Measurements from ENCODE around the gene ABI1. TPM values are rescaled to one million over a fixed set of nuclear protein-coding genes. Genes with fewer than 3 reads are reported as not detected.
"Not testable (repeated sequence)": the region's sequence is repeated elsewhere in the genome, so short reads cannot be mapped to it uniquely, and the experiment has no call there.

Gene ABI1
- total RNA-seq, 2 experiments from 2014 or later, result 62.4 to 76.9 TPM

DNA sequence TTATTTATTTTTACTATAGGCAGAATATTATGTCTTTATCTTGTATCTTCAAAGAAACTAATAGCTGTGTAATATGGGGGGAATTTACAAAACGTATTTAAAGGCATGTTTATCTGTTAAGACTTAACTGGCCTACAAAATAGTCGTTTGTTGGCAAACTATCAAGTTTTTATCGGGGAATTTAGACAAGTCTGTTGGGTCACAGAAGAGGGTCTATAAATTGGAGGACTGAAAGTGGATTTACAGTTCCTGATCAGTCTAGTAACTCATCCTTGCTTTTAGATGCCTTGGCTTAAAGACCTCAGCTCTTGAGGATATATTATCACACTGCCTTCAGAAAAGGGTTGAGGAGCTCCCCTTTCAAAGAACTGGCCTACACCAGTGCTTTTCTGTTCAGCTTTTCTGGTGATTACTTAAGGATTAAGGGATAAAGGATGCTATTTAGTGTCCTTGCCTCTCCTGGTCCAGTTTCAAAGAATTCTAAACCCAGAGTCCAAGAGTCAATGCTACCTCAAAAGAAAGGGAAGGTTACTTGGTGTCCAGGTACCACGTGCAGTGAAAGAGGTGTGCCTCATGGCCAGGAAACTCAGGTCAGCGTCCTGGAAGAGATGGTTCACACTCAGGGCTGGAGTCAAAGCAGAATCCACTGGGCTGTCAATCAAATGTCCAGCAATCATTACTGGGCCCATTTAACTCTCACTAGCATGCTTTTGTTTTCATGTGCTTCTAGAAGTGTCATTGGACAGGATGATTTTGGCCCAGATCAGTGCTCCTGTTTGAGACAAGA lies 42.9 kb upstream of the ABI1 start:
- POLR2A ChIA-PET, result no interaction called here
- no peaks in the 10 kb centered on the region for H4K20me1 ChIP-seq (ENCODE audit: insufficient read depth, low read length)
- no TSS peak for BruUV-seq (replicated peaks)
- H3K9me3 ChIP-seq (ENCODE audit: low read length), result no peaks in the 10 kb centered on the region
- no peak overlapping the region for H2AFZ ChIP-seq (ENCODE audit: low read length)
- TF ChIP-seq, protein P1, sequence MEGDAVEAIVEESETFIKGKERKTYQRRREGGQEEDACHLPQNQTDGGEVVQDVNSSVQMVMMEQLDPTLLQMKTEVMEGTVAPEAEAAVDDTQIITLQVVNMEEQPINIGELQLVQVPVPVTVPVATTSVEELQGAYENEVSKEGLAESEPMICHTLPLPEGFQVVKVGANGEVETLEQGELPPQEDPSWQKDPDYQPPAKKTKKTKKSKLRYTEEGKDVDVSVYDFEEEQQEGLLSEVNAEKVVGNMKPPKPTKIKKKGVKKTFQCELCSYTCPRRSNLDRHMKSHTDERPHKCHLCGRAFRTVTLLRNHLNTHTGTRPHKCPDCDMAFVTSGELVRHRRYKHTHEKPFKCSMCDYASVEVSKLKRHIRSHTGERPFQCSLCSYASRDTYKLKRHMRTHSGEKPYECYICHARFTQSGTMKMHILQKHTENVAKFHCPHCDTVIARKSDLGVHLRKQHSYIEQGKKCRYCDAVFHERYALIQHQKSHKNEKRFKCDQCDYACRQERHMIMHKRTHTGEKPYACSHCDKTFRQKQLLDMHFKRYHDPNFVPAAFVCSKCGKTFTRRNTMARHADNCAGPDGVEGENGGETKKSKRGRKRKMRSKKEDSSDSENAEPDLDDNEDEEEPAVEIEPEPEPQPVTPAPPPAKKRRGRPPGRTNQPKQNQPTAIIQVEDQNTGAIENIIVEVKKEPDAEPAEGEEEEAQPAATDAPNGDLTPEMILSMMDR (conservative IDR thresholded peaks at IDR 0.05; ENCODE audit: low read length), result no peak
- TF ChIP-seq EZH2phosphoT487 (IDR thresholded peaks at IDR 0.05; ENCODE audit: borderline replicate concordance, low read depth, low read length), result no peak
- H3K4me2 ChIP-seq (ENCODE audit: low read length), result no peak overlapping the region
- H3K4me3 ChIP-seq (ENCODE audit: low read depth, low read length, poor library complexity, severe bottlenecking), result no peak overlapping the region
- no peaks in the 10 kb centered on the region for H3K9me2 ChIP-seq (ENCODE audit: insufficient read depth, low read length)
- H3K4me1 ChIP-seq (ENCODE audit: insufficient read depth, low read length, poor library complexity, severe bottlenecking), result no peaks in the 10 kb centered on the region
- H3K27ac ChIP-seq (ENCODE audit: low read depth, low read length, poor library complexity, severe bottlenecking), result no peak overlapping the region
- intact Hi-C loops (cut with micrococcal nuclease; ENCODE audit: unreplicated experiment), result no loop called here
- no peak for DNase-seq (ENCODE audit: low spot score)
- CTCF ChIA-PET (ENCODE audit: unreplicated experiment), result no interaction called here
- no peaks in the 10 kb centered on the region for H3K36me3 ChIP-seq (ENCODE audit: insufficient read depth, low read length)
- no peaks in the 10 kb centered on the region for H3K79me2 ChIP-seq (ENCODE audit: insufficient read depth, low read depth, low read length)

DNA sequence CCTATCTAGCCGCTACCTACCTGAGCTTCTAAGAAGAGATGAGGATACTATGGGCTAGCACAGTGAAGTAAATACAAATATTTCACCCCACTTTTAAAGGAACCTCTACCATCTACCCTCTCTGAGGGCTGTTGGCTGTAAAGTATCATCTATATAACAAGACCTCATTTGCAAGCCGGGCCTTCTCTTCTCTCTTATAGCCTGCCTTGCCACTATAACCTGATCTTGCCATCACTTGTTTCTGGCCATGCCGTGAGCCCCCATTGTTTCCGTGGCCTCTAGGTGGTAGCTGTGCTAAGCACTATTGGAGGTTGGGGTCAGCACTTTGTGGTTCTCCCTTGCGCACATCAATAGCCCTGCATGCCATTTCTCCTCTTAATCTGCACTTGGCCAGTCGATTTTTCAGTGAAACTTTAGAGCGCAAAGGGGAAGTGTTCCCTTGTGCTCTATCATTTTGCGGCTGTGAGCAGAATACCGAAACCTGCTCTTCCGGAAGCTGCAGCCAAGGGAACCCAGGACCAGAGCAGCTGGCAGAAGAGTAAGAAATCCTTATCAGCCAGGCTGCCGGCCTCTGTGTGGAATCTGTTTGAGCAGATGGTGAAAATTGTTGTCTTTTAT lies 31.7 kb upstream of the ABI1 start:
- H3K4me2 ChIP-seq (ENCODE audit: low read length); H3K4me3 ChIP-seq (ENCODE audit: low read depth, low read length, poor library complexity, severe bottlenecking); DNase-seq (ENCODE audit: low spot score); POLR2A ChIA-PET; H3K79me2 ChIP-seq (ENCODE audit: insufficient read depth, low read depth, low read length); H3K27ac ChIP-seq (ENCODE audit: low read depth, low read length, poor library complexity, severe bottlenecking); H3K36me3 ChIP-seq (ENCODE audit: insufficient read depth, low read length); intact Hi-C loops (cut with micrococcal nuclease; ENCODE audit: unreplicated experiment); CTCF ChIA-PET (ENCODE audit: unreplicated experiment); H4K20me1 ChIP-seq (ENCODE audit: insufficient read depth, low read length); H3K4me1 ChIP-seq (ENCODE audit: insufficient read depth, low read length, poor library complexity, severe bottlenecking); BruUV-seq (replicated peaks); H3K9me2 ChIP-seq (ENCODE audit: insufficient read depth, low read length); H2AFZ ChIP-seq (ENCODE audit: low read length); H3K9me3 ChIP-seq (ENCODE audit: low read length): not testable (repeated sequence)

DNA sequence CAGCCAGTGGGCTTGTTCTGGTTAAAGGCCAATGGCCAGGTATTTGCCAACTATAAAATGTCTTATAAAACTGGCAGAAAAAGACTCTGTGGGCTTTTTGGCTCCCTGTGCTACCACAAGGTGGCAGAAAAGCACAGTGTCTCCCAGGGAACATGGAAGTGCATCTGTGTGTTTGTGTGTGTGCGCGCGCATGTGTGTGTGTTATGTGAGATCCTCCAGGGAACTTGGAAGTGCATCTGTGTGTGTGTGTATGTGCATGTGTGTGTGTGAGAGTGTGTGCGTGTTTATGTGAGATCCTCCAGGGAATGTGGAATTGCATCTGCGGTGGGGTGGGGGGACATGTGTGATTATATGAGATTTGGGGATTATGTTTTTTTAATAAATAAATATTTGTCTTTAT lies 30.2 kb upstream of the ABI1 start:
- Histone ChIP-seq H3K9me2 (ENCODE audit: insufficient read depth, low read length) (no peaks in the 10 kb centered on the region), H3K4me1 (ENCODE audit: insufficient read depth, low read length, poor library complexity, severe bottlenecking) (no peaks in the 10 kb centered on the region), H2AFZ (ENCODE audit: low read length) (no peak overlapping the region), H3K4me3 (ENCODE audit: low read depth, low read length, poor library complexity, severe bottlenecking) (no peak overlapping the region), H3K79me2 (ENCODE audit: insufficient read depth, low read depth, low read length) (no peaks in the 10 kb centered on the region), H3K27ac (ENCODE audit: low read depth, low read length, poor library complexity, severe bottlenecking) (no peak overlapping the region), H3K4me2 (ENCODE audit: low read length) (no peak overlapping the region), H4K20me1 (ENCODE audit: insufficient read depth, low read length) (no peaks in the 10 kb centered on the region), H3K36me3 (ENCODE audit: insufficient read depth, low read length) (no peaks in the 10 kb centered on the region), H3K9me3 (ENCODE audit: low read length) (no peaks in the 10 kb centered on the region)
- BruUV-seq (replicated peaks), result no TSS peak
- intact Hi-C loops (cut with micrococcal nuclease; ENCODE audit: unreplicated experiment), result no loop called here
- DNase-seq (ENCODE audit: low spot score), result peak; percentile 59
- ChIA-PET CTCF (ENCODE audit: unreplicated experiment) (no interaction called here), POLR2A (no interaction called here)
- TF ChIP-seq, protein P1 (conservative IDR thresholded peaks at IDR 0.05; ENCODE audit: low read length), result peak; percentile 82
- no peak for TF ChIP-seq EZH2phosphoT487 (IDR thresholded peaks at IDR 0.05; ENCODE audit: borderline replicate concordance, low read depth, low read length)

Measured in OCI-LY7 (cell line).